Measurements from ENCODE around the gene RNF150. TPM values are rescaled to one million over a fixed set of nuclear protein-coding genes. Genes with fewer than 3 reads are reported as not detected.
A peak's percentile ranks its signal among the peaks of the same experiment; 100 is the strongest.

The RNF150 gene
- total and polyA plus RNA-seq, 12 donors, result 10.8 to 131 (median 93.3) TPM

- no peak for TF ChIP-seq CTCF (IDR thresholded peaks at IDR 0.05)
- Histone ChIP-seq H3K4me1 (peaks cover 0 to 47% (median 11%) of the 10 kb centered on the region in 9 donors), H3K27ac (no peak overlapping the region), H3K27me3 (no peaks in the 10 kb centered on the region), H3K4me3 (no peak overlapping the region), H3K36me3 (peaks cover 0 to 10% (median 0%) of the 10 kb centered on the region in 9 donors), H3K9me3 (no peaks in the 10 kb centered on the region)
- ATAC-seq (no peak), DNase-seq (no peak)
- WGBS, 2 donors, result 88 to 98% methylated on average over 1 of the region's 1 CpG
- intact Hi-C loops (cut with DNase I), result loop anchor here in 6 of 10 donors (5.0 to 10.0 kb wide), 6 partner anchors 115 to 1713 kb away; partner anchors contain the start of gene ZNF330 (in 2 of the 6)
Measured at GRCh38 chr4:140869446-140869845, 263.8 kb downstream of the RNF150 start.

- Histone ChIP-seq H3K36me3 (peaks cover 0 to 12% (median 0%) of the 10 kb centered on the region in 9 donors), H3K27me3 (no peaks in the 10 kb centered on the region), H3K9me3 (no peaks in the 10 kb centered on the region), H3K4me1 (peaks cover 0 to 46% (median 11%) of the 10 kb centered on the region in 9 donors), H3K27ac (peak overlapping the region in 5 of 10 donors; percentile 20 to 51 (median 43)), H3K4me3 (no peak overlapping the region)
- ATAC-seq, result peak; percentile 20 to 78 (median 59)
- intact Hi-C loops (cut with DNase I), result loop anchor here in 6 of 10 donors (5.0 to 10.0 kb wide), 6 partner anchors 117 to 1715 kb away; partner anchors contain the start of gene ZNF330 (in 2 of the 6)
- DNase-seq, result no peak
- no peak for TF ChIP-seq CTCF (IDR thresholded peaks at IDR 0.05)
- 45 to 67% methylated on average over 3 of the region's 3 CpGs for WGBS, 2 donors
Measured at GRCh38 chr4:140867356-140867755, 265.9 kb downstream of the RNF150 start.

- DNase-seq (no peak), ATAC-seq (no peak)
- no peak for TF ChIP-seq CTCF (IDR thresholded peaks at IDR 0.05)
- H3K27ac ChIP-seq, result peak overlapping the region in 2 of 10 donors; percentile 44 to 51
- 80 to 82% methylated on average over 5 of the region's 5 CpGs for WGBS, 2 donors
- H3K4me3 ChIP-seq, result no peak overlapping the region
- H3K36me3 ChIP-seq, result peaks cover 0 to 12% (median 0%) of the 10 kb centered on the region in 9 donors
- intact Hi-C loops (cut with DNase I), result loop anchor here in 6 of 10 donors (5.0 to 10.0 kb wide), 6 partner anchors 118 to 1716 kb away; partner anchors contain the start of gene ZNF330 (in 2 of the 6)
- no peaks in the 10 kb centered on the region for H3K9me3 ChIP-seq
- peaks cover 0 to 49% (median 10%) of the 10 kb centered on the region in 9 donors for H3K4me1 ChIP-seq
- no peaks in the 10 kb centered on the region for H3K27me3 ChIP-seq
Measured at GRCh38 chr4:140866492-140867005, 266.7 kb downstream of the RNF150 start.

GRCh38 chr4:140865253-140866217 lies 267.7 kb downstream of the RNF150 start:
- DNase-seq, result no peak
- no peak overlapping the region for H3K4me3 ChIP-seq
- ATAC-seq, result no peak
- no peaks in the 10 kb centered on the region for H3K27me3 ChIP-seq
- H3K4me1 ChIP-seq, result peaks cover 0 to 41% (median 10%) of the 10 kb centered on the region in 9 donors
- TF ChIP-seq CTCF (IDR thresholded peaks at IDR 0.05), result no peak
- peaks cover 0 to 12% (median 0%) of the 10 kb centered on the region in 9 donors for H3K36me3 ChIP-seq
- intact Hi-C loops (cut with DNase I), result loop anchor here in 6 of 10 donors (5.0 to 10.0 kb wide), 6 partner anchors 119 to 1717 kb away; partner anchors contain the start of gene ZNF330 (in 2 of the 6)
- no peaks in the 10 kb centered on the region for H3K9me3 ChIP-seq
- no peak overlapping the region for H3K27ac ChIP-seq
- 78 to 82% methylated on average over 7 of the region's 7 CpGs for WGBS, 2 donors

Measured in heart right ventricle (tissue), 16 donors.